Fibroblast of villous mesenchyme (primary cell): Measurements from ENCODE around the gene ZCCHC18. TPM values are rescaled to one million over a fixed set of nuclear protein-coding genes. Genes with fewer than 3 reads are reported as not detected.
A peak's percentile ranks its signal among the peaks of the same experiment; 100 is the strongest.

ENCODE experiments used
- DNase-seq: peaks from one replicate; pipeline ENCODE4 v3.0.0-alpha.2; 2010; ENCODE audit warnings: low read depth
- H3K4me3 ChIP-seq: 2 replicates; pipeline ENCODE4 v1.5.1; 2011; ENCODE audit warnings: low read depth, mild to moderate bottlenecking, low read length
- total RNA-seq: library from RNA; depleted of rRNA; stranded (reverse); fragments of >200 nt; gene quantifications from 2 replicates; pipeline ENCODE4 v1.2.3, GENCODE V29; 2012
- TF ChIP-seq, protein P1 (sequence below): IDR thresholded peaks from 2 replicates; pipeline ENCODE4 v1.5.1; 2012; ENCODE audit warnings: low read depth, mild to moderate bottlenecking, low read length; ENCODE audit not compliant: insufficient read depth

Gene ZCCHC18
- total RNA-seq, 1 donor, result 0.43 TPM

DNA sequence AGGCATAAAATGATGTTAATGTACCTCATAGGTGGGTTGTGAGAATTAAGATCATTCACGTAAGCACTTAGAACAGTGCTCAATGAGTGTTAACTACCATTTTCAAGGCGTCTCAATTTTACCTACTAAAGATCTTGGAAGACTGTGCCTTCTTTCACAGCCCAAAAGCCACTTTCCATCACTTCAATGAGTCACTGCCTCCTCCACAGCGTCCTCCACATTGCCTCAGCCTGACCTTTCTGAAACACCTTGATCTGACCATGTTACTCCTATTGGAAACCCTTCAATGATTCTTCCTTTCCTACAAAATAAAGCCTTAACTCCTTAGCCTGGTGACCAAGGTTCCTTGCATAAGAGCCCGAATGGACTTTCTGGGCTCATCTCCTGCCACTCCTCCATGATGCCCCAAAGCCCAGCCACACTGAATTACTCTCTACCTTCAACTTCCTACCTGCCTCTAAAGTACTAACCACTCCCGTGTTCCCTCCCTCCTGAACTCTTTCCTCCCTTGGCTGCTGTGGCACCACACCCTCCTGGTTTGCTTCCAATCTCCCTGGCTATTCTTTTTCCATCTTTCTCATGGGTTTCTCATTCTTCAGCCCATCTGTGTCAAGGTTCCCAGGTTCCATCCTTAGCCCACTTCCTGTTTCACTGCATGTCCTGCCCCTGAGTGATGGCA lies 22.4 kb downstream of the ZCCHC18 start:
- DNase-seq, result no peak
- TF ChIP-seq, protein P1, sequence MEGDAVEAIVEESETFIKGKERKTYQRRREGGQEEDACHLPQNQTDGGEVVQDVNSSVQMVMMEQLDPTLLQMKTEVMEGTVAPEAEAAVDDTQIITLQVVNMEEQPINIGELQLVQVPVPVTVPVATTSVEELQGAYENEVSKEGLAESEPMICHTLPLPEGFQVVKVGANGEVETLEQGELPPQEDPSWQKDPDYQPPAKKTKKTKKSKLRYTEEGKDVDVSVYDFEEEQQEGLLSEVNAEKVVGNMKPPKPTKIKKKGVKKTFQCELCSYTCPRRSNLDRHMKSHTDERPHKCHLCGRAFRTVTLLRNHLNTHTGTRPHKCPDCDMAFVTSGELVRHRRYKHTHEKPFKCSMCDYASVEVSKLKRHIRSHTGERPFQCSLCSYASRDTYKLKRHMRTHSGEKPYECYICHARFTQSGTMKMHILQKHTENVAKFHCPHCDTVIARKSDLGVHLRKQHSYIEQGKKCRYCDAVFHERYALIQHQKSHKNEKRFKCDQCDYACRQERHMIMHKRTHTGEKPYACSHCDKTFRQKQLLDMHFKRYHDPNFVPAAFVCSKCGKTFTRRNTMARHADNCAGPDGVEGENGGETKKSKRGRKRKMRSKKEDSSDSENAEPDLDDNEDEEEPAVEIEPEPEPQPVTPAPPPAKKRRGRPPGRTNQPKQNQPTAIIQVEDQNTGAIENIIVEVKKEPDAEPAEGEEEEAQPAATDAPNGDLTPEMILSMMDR, result no peak
- H3K4me3 ChIP-seq, result no peak overlapping the region

DNA sequence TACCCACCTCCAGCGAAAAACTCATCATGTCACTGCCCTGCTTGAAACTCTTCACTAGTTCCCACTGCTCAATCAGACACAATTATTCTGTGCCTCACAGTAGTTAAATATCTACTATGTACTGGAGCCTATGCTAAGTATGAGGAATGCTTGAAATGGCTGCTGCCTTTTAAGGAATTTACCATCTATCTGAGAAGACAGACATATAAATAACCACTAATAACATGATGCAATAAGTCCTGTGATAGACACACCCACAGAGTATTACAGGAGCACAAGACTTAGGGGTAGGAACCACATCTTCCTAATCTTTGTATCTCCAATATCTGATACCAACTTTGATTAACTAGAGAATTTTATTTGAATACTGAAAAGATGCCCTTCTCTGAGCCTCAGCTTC lies 23.4 kb downstream of the ZCCHC18 start:
- H3K4me3 ChIP-seq, result no peak overlapping the region
- DNase-seq, result peak; percentile 8
- TF ChIP-seq, protein P1, result no peak

DNA sequence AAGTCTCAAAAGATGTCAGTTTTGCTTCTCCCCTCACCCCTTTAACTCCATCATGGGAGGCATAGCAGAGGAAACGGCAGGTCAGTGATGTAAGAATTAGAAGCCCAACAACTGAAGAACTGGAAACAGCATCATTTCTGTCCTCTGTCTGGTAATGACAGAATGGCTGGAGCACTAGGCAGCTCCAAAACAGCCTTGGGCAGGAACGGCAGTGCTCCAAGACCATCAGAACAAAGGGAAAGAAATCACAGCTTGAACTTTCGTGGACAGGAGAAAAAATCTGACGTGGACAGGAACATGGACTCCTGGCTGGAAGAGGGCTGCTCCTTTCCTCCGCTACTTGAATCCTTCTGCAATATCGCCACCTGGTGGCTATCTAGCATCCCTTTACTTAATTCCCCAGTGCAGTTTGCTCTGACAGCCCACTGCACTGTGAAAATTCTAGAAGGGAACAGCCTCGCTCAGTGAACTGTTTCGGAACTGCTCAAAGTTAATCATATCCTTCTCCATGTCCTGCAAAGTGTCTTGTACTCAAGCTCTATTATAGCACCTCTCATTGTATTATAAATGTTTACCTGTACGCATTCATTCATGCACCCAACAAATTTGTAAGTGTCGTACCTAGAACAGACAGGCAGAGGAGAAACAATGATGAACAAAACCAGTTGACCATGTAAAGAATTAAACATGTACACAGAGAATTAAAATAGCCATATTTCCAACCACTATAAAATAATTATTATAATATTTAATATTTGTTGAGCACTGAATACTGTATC lies 24.1 kb downstream of the ZCCHC18 start:
- TF ChIP-seq, protein P1, result peak; percentile 67
- H3K4me3 ChIP-seq, result peak overlapping the region; percentile 50
- peak; percentile 88 for DNase-seq

DNA sequence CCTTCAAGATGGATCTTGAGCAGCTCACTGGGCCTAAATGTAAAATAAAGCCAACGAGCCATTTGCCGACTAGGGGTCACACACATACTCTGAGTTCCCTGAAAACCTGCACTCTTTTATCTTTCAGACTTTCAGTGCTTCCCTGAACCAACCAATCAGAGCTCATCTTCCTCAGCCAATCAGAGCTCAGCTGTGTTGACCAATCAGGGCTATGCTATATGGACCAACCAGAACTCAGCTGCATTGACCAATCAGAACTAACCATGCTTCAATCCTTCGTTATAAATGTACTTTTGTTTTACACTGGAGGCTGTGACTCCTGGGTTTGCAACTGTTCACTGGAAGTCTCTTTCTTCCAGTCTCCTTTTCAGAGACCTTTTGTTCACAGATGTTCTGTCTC lies 25.2 kb downstream of the ZCCHC18 start:
- TF ChIP-seq, protein P1, result no peak
- no peak overlapping the region for H3K4me3 ChIP-seq
- DNase-seq, result peak; percentile 3

DNA sequence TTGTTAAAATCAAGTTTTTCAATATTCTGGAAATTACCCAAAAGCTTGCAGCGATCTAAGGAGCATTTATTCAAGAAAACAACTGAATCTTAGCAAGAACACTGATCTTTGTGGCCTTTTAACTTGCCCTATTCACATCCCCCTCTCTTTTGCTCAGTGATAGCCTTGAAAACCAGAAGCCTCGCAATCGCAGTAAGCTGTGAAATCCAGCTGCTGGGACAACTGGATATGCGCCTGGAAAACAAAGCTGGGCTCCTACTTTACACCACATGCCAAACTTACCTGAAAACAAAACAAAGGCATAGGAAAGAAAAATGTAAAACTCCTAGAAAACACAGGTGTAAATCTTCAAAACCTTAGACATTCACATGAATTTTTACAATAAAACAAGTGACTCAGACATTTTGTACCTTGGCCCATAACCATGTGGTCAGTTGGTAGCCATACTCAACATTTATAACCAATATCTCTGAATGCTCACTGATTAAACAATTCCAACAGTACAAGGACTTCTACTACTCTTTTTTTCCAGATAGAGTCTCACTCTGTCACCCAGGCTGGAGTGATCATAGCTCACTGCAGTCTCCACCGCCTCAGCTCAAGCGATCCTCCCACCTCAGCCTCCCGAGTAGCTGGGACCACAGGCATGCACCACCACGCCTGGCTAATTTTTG lies 28.9 kb downstream of the ZCCHC18 start:
- no peak overlapping the region for H3K4me3 ChIP-seq
- TF ChIP-seq, protein P1, result no peak
- DNase-seq, result no peak

DNA sequence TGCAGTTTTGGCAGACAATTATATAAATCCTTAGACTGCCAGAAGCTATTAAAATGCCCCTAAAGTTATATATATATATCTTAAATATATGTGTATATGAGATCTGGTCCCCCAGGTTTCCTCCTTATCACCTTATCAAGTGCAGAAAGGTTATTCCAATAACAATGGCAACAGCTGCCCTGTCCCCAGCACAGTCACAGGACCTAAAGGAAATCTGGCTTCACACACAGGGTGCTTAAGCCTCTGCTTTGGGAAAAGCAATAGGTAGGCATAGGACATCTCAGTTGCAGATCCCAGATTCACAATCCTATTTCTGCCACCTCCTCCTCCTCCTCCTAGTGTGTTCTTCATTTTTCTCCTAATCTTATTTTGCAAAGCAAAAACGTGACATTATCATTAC lies 38.7 kb downstream of the ZCCHC18 start:
- DNase-seq, result no peak
- TF ChIP-seq, protein P1, result no peak
- H3K4me3 ChIP-seq, result no peak overlapping the region
